HCT116 (cell line): ENCODE measurements around the gene ARFGAP1. TPM values are rescaled to one million over a fixed set of nuclear protein-coding genes. Genes with fewer than 3 reads are reported as not detected.
A peak's percentile ranks its signal among the peaks of the same experiment; 100 is the strongest.
"Not testable (repeated sequence)": the region's sequence is repeated elsewhere in the genome, so short reads cannot be mapped to it uniquely, and the experiment has no call there.

ENCODE experiments used
- ATAC-seq: fragments of 200-7000 bp; cut with Tn5 transposase; 2 replicates; pipeline ENCODE4 v1.9.1; 2020; ENCODE audit warnings: mild to moderate bottlenecking, moderate library complexity
- BruUV-seq: library from RNA; stranded (reverse); fragments of 400-500 nt; replicated peaks from 2 replicates; lab custom pipeline; 2021; lab: Mats Ljungman, UMichigan
- CTCF ChIA-PET: fragments of 300-600 bp; sonication (Branson Sonifier 250); formaldehyde crosslinking; loops from one replicate; lab custom pipeline; 2021; ENCODE audit warnings: antibody characterized with exemption; lab: Charles Lee
- POLR2A ChIA-PET: fragments of 300-600, 350-600 bp; sonication (Branson Sonifier 250); formaldehyde crosslinking; loops from one replicate; lab custom pipeline; 2021; ENCODE audit warnings: antibody characterized with exemption; lab: Charles Lee
- RAD21 ChIA-PET, 2 experiments: fragments of 300-600 bp; sonication (Branson Sonifier 250); formaldehyde crosslinking; loops; one replicate each; lab custom pipeline; 2023; ENCODE audit warnings: low total read pairs in 2 of 2; ENCODE audit not compliant: uncharacterized antibody in 2 of 2, unreplicated experiment in 2 of 2, low non-redundant PET in 1 of 2; lab: Charles Lee
- DNase-seq: peaks from one replicate; pipeline ENCODE4 v3.0.0-alpha.2; 2010; ENCODE audit warnings: low read depth, low spot score
- H2AFZ ChIP-seq: fragments of 200-600 bp; shearing (Covaris generic), sonication (generic); 2 replicates; pipeline ENCODE4 v1.6.1; 2017; ENCODE audit warnings: low read depth, mixed run types, mixed read lengths, antibody characterized with exemption, low read length; ENCODE audit not compliant: poor library complexity, severe bottlenecking
- H3K27ac ChIP-seq: 2 replicates; pipeline ENCODE4 v1.5.1; 2012; ENCODE audit warnings: low read depth, low read length
- H3K27me3 ChIP-seq: fragments of 200-600 bp; sonication (generic); 2 replicates; pipeline ENCODE4 v1.6.1; 2016; ENCODE audit warnings: mixed run types, low read length, mixed read lengths; ENCODE audit not compliant: insufficient read depth
- H3K36me3 ChIP-seq, 2 experiments: fragments of 200-500 bp in 1 of 2; fragments of 200-600 bp in 1 of 2; sonication (Bioruptor generic) in 1 of 2; sonication (generic) in 1 of 2; 2 replicates each; pipeline versions ENCODE4 v1.5.1 to v1.6.1; 2014 to 2016; ENCODE audit warnings: low read length in 2 of 2, inconsistent platforms in 1 of 2, mixed read lengths in 1 of 2, mixed run types in 1 of 2; ENCODE audit not compliant: insufficient read depth in 2 of 2, control insufficient read depth in 1 of 2
- H3K4me1 ChIP-seq, 2 experiments: fragments of 200-600 bp in 1 of 2; sonication (generic) in 1 of 2; 2 replicates each; pipeline versions ENCODE4 v1.5.1 to v1.6.1; 2012 to 2017; ENCODE audit warnings: low read length in 2 of 2, inconsistent platforms in 1 of 2, mild to moderate bottlenecking in 1 of 2, mixed read lengths in 1 of 2, mixed run types in 1 of 2, moderate library complexity in 1 of 2; ENCODE audit not compliant: insufficient read depth in 2 of 2, control insufficient read depth in 1 of 2
- H3K4me2 ChIP-seq: fragments of 200-600 bp; sonication (generic); 2 replicates; pipeline ENCODE4 v1.6.1; 2017; ENCODE audit warnings: mixed run types, low read length, mixed read lengths
- H3K4me3 ChIP-seq, 2 experiments: fragments of 200-600 bp in 1 of 2; sonication (generic) in 1 of 2; replicated peaks in 1 of 2; 2 replicates each; pipeline ENCODE4 v1.5.1; 2011 to 2016; ENCODE audit warnings: low read length in 2 of 2, control low read depth in 1 of 2, low read depth in 1 of 2, mild to moderate bottlenecking in 1 of 2, mixed read lengths in 1 of 2, mixed run types in 1 of 2
- H3K79me2 ChIP-seq: fragments of 200-600 bp; sonication (generic); 2 replicates; pipeline ENCODE4 v1.6.1; 2017; ENCODE audit warnings: mild to moderate bottlenecking, mixed run types, low read length, moderate library complexity, mixed read lengths; ENCODE audit not compliant: insufficient read depth
- H3K9ac ChIP-seq: fragments of 200-600 bp; sonication (generic); 2 replicates; pipeline ENCODE4 v1.6.1; 2016; ENCODE audit warnings: low read length, mixed read lengths
- H3K9me2 ChIP-seq: fragments of 200-600 bp; sonication (generic), shearing (Covaris generic); 2 replicates; pipeline ENCODE4 v1.6.1; 2017; ENCODE audit warnings: mixed run types, mild to moderate bottlenecking, moderate library complexity; ENCODE audit not compliant: insufficient read depth
- H3K9me3 ChIP-seq, 2 experiments: fragments of 200-500 bp in 1 of 2; fragments of 200-600 bp in 1 of 2; sonication (Bioruptor generic) in 1 of 2; sonication (generic) in 1 of 2; 2 replicates each; pipeline ENCODE4 v1.6.1; 2014 to 2017; ENCODE audit warnings: low read length in 2 of 2, mixed read lengths in 2 of 2, inconsistent platforms in 1 of 2, low read depth in 1 of 2, mild to moderate bottlenecking in 1 of 2, mixed run types in 1 of 2, moderate library complexity in 1 of 2; ENCODE audit not compliant: control insufficient read depth in 1 of 2, insufficient read depth in 1 of 2
- H4K20me1 ChIP-seq: fragments of 200-600 bp; sonication (generic), shearing (Covaris generic); 2 replicates; pipeline ENCODE4 v1.6.1; 2017; ENCODE audit warnings: mixed run types, mild to moderate bottlenecking, moderate library complexity; ENCODE audit not compliant: insufficient read depth
- CEBPB ChIP-seq: IDR thresholded peaks from 2 replicates; pipeline ENCODE4 v1.6.1; 2012; ENCODE audit warnings: low read depth
- RAD21 ChIP-seq: IDR thresholded peaks from 2 replicates; pipeline ENCODE4 v1.6.1; 2012; ENCODE audit warnings: low read depth, mild to moderate bottlenecking
- SP1 ChIP-seq: IDR thresholded peaks from 2 replicates; pipeline ENCODE4 v1.6.1; 2012; ENCODE audit warnings: low read depth
- TCF7L2 ChIP-seq: IDR thresholded peaks from 2 replicates; pipeline ENCODE4 v1.7.0; 2011; ENCODE audit warnings: borderline replicate concordance, inconsistent platforms; ENCODE audit not compliant: insufficient read depth, insufficient read length; ENCODE audit errors: extremely low read depth
- intact Hi-C: fragments of 100-400 bp; cut with micrococcal nuclease; formaldehyde crosslinking; loops from 2 replicates; pipeline ENCODE4 v1.10.0; 2022
- total RNA-seq: library from RNA; stranded (reverse); gene quantifications from one replicate; pipeline ENCODE4 v1.2.1, GENCODE V29; 2021; ENCODE audit not compliant: unreplicated experiment
- TF ChIP-seq, protein P1 (sequence below): IDR thresholded peaks from 2 replicates; pipeline ENCODE4 v1.6.1; 2011; ENCODE audit warnings: mild to moderate bottlenecking, low read length, moderate library complexity; ENCODE audit not compliant: insufficient replicate concordance; ENCODE audit errors: extremely low read depth
- TF ChIP-seq, protein P2 (sequence below), 3 experiments: fragments of 200-600 bp in 1 of 3; sonication (generic) in 1 of 3; IDR thresholded peaks in 2 of 3; conservative IDR thresholded peaks in 1 of 3; 2 replicates each; pipeline ENCODE4 v1.5.1; 2012 to 2017; ENCODE audit warnings: low read depth in 2 of 3, low read length in 2 of 3, antibody characterized with exemption in 1 of 3, borderline replicate concordance in 1 of 3, control low read depth in 1 of 3, mild to moderate bottlenecking in 1 of 3, mixed read lengths in 1 of 3, mixed run types in 1 of 3, moderate library complexity in 1 of 3; ENCODE audit not compliant: insufficient read depth in 1 of 3

The ARFGAP1 gene
- total RNA-seq, 1 experiment from 2014 or later: 94.4 TPM

DNA sequence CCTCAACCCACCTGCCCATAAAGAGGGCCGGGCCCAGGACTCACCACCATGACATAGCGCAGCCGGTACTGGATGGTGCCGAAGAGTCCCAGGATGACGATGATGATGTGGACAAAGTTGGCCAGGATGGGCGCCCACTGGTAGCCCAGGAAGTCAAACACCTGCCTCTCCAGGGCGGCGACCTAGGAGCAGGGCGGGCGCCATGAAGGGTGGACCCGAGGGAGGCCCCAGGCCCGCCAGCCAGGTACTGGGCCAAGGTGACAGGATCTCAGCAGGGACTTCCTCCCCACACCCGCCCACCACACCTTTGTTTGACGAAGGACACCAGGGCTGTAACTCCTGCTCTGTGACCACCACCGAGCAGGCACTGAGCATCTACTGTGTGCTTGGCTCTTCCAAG, 22.7 kb upstream of the ARFGAP1 start:
- intact Hi-C loops: no loop called here
- no peak overlapping the region for H2AFZ ChIP-seq
- POLR2A ChIA-PET: no interaction called here
- no peak overlapping the region for H3K4me2 ChIP-seq
- no peak for ATAC-seq
- no peak overlapping the region for H3K27ac ChIP-seq
- H3K9ac ChIP-seq: no peak overlapping the region
- H3K4me1 ChIP-seq: no peaks in the 10 kb centered on the region
- H4K20me1 ChIP-seq: no peaks in the 10 kb centered on the region
- no peaks in the 10 kb centered on the region for H3K27me3 ChIP-seq
- no peak for TF ChIP-seq SP1
- TF ChIP-seq CEBPB: no peak
- TF ChIP-seq, protein P1, sequence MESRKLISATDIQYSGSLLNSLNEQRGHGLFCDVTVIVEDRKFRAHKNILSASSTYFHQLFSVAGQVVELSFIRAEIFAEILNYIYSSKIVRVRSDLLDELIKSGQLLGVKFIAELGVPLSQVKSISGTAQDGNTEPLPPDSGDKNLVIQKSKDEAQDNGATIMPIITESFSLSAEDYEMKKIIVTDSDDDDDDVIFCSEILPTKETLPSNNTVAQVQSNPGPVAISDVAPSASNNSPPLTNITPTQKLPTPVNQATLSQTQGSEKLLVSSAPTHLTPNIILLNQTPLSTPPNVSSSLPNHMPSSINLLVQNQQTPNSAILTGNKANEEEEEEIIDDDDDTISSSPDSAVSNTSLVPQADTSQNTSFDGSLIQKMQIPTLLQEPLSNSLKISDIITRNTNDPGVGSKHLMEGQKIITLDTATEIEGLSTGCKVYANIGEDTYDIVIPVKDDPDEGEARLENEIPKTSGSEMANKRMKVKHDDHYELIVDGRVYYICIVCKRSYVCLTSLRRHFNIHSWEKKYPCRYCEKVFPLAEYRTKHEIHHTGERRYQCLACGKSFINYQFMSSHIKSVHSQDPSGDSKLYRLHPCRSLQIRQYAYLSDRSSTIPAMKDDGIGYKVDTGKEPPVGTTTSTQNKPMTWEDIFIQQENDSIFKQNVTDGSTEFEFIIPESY: no peak
- TF ChIP-seq TCF7L2: no peak
- RAD21 ChIA-PET: no interaction called here
- no peaks in the 10 kb centered on the region for H3K9me3 ChIP-seq
- no peak for DNase-seq
- CTCF ChIA-PET: interaction anchor here (1.1 kb wide), 1 partner anchor 25 kb away, joined by 3 read pairs; no protein-coding TSS in a partner anchor
- H3K79me2 ChIP-seq: no peaks in the 10 kb centered on the region
- H3K36me3 ChIP-seq: no peaks in the 10 kb centered on the region
- no peak overlapping the region for H3K4me3 ChIP-seq
- BruUV-seq: no TSS peak
- no peaks in the 10 kb centered on the region for H3K9me2 ChIP-seq

DNA sequence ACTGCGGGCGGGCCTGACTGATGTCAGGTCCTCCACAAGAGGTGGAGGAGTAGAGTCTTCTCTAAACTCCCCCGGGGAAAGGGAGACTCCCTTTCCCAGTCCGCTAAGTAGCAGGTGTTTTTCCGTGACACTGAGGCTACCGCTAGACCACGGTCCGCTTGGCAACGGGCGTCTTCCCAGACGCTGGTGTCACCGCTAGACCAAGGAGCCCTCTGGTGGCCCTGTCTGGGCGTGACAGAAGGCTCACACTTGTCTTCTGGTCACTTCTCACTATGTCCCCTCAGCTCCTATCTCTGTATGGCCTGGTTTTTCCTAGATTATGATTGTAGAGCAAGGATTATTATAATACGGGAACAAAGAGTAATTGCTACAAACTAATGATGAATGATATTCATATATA, 21.3 kb upstream of the ARFGAP1 start:
- CTCF ChIA-PET: interaction anchor here (1.3 to 2.5 kb wide), 2 partner anchors 17 to 28 kb away, joined by 4 to 23 read pairs; no protein-coding TSS in a partner anchor
- H3K4me3 ChIP-seq, BruUV-seq, H3K9me3 ChIP-seq, H3K9ac ChIP-seq, H2AFZ ChIP-seq, H3K36me3 ChIP-seq, H3K79me2 ChIP-seq, H3K27ac ChIP-seq, H3K4me1 ChIP-seq, ATAC-seq, DNase-seq, H4K20me1 ChIP-seq, H3K4me2 ChIP-seq, POLR2A ChIA-PET, H3K27me3 ChIP-seq, H3K9me2 ChIP-seq: not testable (repeated sequence)
- RAD21 ChIA-PET: interaction anchor here (1.5 to 1.9 kb wide), 2 partner anchors 28 kb away, joined by 7 read pairs; no protein-coding TSS in a partner anchor
- intact Hi-C loops: loop anchor here (1.0 kb wide), 1 partner anchor 28 kb away; no protein-coding TSS in a partner anchor
- TF ChIP-seq, protein P2, sequence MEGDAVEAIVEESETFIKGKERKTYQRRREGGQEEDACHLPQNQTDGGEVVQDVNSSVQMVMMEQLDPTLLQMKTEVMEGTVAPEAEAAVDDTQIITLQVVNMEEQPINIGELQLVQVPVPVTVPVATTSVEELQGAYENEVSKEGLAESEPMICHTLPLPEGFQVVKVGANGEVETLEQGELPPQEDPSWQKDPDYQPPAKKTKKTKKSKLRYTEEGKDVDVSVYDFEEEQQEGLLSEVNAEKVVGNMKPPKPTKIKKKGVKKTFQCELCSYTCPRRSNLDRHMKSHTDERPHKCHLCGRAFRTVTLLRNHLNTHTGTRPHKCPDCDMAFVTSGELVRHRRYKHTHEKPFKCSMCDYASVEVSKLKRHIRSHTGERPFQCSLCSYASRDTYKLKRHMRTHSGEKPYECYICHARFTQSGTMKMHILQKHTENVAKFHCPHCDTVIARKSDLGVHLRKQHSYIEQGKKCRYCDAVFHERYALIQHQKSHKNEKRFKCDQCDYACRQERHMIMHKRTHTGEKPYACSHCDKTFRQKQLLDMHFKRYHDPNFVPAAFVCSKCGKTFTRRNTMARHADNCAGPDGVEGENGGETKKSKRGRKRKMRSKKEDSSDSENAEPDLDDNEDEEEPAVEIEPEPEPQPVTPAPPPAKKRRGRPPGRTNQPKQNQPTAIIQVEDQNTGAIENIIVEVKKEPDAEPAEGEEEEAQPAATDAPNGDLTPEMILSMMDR (IDR thresholded peaks at IDR 0.05 in 2 of 3, conservative IDR thresholded peaks at IDR 0.05 in 1 of 3; ENCODE audit: borderline replicate concordance in 1 of 3, insufficient read depth in 1 of 3, low read depth in 2 of 3, low read length in 2 of 3): peak; percentile 46 to 70 (median 47); a peak in 5 of 6 replicates
- TF ChIP-seq RAD21: peak; percentile 74
